GM04504 (cell line): ENCODE results near the gene GRM8.
"Not testable (repeated sequence)": the region's sequence is repeated elsewhere in the genome, so short reads cannot be mapped to it uniquely, and the experiment has no call there.

Experiments
- DNase-seq: peaks from one replicate; pipeline ENCODE4 v3.0.0-alpha.2; 2012; ENCODE audit warnings: low read depth

GRM8 gene

GRCh38 chr7:127029823-127030222, 222.9 kb downstream of the GRM8 start:
- no peak for DNase-seq

GRCh38 chr7:127021857-127022256, 230.9 kb downstream of the GRM8 start:
- no peak for DNase-seq

GRCh38 chr7:127021019-127021738, 231.6 kb downstream of the GRM8 start:
- no peak for DNase-seq

- no peak for DNase-seq
Measured at GRCh38 chr7:127018889-127019288, 233.9 kb downstream of the GRM8 start.

GRCh38 chr7:127017196-127017595, 235.5 kb downstream of the GRM8 start:
- DNase-seq: no peak

- DNase-seq: no peak
Measured at GRCh38 chr7:127000725-127001124, 252.0 kb downstream of the GRM8 start.

GRCh38 chr7:126996659-126997058, 256.1 kb downstream of the GRM8 start:
- no peak for DNase-seq

GRCh38 chr7:126993626-126994213, 259.0 kb downstream of the GRM8 start:
- DNase-seq: no peak

- no peak for DNase-seq
Measured at GRCh38 chr7:126988022-126988421, 264.7 kb downstream of the GRM8 start.

- no peak for DNase-seq
Measured at GRCh38 chr7:126979722-126980121, 273.0 kb downstream of the GRM8 start.

- DNase-seq: no peak
Measured at GRCh38 chr7:126978865-126979264, 273.9 kb downstream of the GRM8 start.

- DNase-seq: no peak
Measured at GRCh38 chr7:126973066-126973465, 279.7 kb downstream of the GRM8 start.

- DNase-seq: no peak
Measured at GRCh38 chr7:126972571-126972970, 280.2 kb downstream of the GRM8 start.

- no peak for DNase-seq
Measured at GRCh38 chr7:126959649-126960048, 293.1 kb downstream of the GRM8 start.

GRCh38 chr7:126958367-126958766, 294.4 kb downstream of the GRM8 start:
- DNase-seq: no peak

- no peak for DNase-seq
Measured at GRCh38 chr7:126957443-126957842, 295.3 kb downstream of the GRM8 start.

GRCh38 chr7:126953461-126953860, 299.3 kb downstream of the GRM8 start:
- DNase-seq: no peak

- DNase-seq: no peak
Measured at GRCh38 chr7:126948664-126949063, 304.1 kb downstream of the GRM8 start.

GRCh38 chr7:126940723-126941307, 311.9 kb downstream of the GRM8 start:
- no peak for DNase-seq

GRCh38 chr7:126937171-126937570, 315.6 kb downstream of the GRM8 start:
- no peak for DNase-seq

GRCh38 chr7:126931581-126931980, 321.2 kb downstream of the GRM8 start:
- DNase-seq: no peak

- DNase-seq: no peak
Measured at GRCh38 chr7:126930166-126930565, 322.6 kb downstream of the GRM8 start.

- DNase-seq: no peak
Measured at GRCh38 chr7:126924477-126924876, 328.3 kb downstream of the GRM8 start.

- DNase-seq: not testable (repeated sequence)
Measured at GRCh38 chr7:126911627-126912026, 341.1 kb downstream of the GRM8 start.
